GM21737 (cell line): ENCODE results near the gene MCCC1.

ENCODE experiments used
- ATAC-seq: cut with Tn5 transposase; IDR thresholded peaks from one replicate; pipeline ENCODE4 v1.9.1; 2021; ENCODE audit warnings: mild to moderate bottlenecking, moderate library complexity; ENCODE audit not compliant: unreplicated experiment

The MCCC1 gene

DNA sequence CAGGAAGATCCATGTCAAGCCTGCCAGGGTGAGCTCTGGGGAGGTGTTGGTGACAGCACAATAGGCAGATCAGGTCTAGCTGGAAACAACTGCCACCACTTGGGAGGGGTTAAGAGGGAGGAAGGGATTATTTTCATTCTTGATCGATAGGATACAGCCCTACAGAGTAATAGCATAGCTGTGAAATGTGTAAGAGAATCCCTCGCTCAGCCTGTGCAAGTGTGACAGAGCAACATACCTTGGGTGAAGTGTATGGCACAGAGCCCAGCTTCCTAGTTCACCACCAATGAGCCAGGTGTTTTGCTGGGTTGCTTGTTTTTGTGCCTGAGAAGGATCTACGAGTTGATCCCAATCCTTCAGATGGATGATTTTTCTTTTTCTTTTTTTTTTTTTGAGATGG is 109.7 kb downstream of the MCCC1 start:
- ATAC-seq = no peak

DNA sequence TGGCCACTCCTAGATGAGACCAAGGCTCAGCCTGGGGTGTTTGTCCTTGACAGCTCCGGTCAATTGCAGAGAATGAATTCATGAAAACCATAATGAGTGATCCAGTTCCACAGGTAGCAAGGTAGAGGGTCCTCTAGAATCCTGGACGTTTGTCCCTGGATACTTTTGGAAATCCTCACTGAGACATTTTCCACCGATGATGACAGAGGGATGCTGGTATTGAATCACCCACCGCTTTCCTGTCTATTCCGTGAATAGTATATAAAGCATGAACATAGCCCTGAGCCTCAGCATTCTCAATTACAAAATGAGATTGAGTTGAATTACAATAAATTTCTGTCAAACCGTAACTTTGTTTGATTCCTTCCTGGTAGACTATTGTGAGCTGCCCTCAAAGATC is 113.3 kb downstream of the MCCC1 start:
- no peak for ATAC-seq

GRCh38 chr3:182983876-182984275 is 115.4 kb downstream of the MCCC1 start:
- no peak for ATAC-seq

DNA sequence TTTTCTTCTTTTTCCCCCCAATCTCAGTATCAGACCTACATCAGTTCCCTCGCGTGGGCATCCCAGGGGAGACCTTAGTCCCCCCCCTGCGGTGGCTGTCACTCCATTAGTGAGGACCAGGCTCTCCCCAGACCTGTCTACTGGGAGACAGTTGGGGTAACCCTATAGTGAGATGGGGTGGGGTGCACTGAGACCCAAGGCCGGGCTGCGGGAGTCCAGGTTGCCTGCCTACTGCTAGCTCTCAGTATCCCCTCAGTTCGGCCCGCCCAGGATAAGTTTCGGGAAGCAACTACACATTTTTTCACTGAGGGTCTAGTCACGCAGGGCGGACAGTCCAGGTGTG is 118.3 kb downstream of the MCCC1 start:
- no peak for ATAC-seq

DNA sequence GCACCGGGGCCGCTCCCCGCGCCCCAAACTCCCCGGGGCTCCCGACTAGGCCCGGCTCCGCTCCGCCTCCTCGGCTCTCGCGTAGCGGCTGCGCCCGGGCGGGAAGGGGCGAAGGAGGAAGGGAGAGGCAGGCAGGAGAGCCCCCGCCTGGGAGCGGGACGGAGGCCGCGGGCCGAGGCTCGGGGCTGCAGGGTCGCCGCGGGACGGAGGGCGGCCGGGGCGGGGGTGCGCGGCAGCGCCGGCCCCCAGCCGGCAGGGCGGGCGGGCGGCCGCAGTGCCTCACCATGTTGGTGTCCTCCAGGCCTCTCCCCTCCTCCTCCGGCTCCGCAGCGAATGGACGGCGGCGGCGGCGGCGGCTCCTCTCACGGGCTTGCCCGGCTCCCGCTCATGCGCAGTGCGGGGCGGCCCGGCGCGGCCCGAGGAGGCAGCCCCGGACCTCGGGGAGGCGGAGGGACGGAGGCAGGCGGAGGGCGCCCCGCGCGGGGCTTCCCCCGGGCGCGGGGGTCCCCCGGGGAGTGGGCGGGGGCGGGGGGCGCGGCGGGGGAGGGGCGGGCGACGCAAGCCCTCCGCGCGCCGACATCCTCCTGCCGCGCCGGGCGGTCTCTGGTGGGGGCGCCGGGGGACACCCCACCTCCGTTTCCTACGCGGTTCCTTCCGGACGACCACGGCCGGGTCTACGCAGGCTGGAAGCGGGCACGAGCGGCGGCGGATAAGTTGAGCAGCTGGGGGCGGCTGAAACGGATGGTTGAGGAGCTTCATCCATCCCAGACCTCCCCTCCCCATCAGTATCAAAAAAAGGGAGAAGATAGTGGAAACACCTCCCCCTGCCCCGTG is 118.9 kb downstream of the MCCC1 start, which contains the start of gene DCUN1D1:
TSS of gene DCUN1D1 (minus strand) at position 335 of the 834 bp plus-strand sequence. CDS start at position 286, 49 bp downstream.
- peak; percentile 87 for ATAC-seq

DNA sequence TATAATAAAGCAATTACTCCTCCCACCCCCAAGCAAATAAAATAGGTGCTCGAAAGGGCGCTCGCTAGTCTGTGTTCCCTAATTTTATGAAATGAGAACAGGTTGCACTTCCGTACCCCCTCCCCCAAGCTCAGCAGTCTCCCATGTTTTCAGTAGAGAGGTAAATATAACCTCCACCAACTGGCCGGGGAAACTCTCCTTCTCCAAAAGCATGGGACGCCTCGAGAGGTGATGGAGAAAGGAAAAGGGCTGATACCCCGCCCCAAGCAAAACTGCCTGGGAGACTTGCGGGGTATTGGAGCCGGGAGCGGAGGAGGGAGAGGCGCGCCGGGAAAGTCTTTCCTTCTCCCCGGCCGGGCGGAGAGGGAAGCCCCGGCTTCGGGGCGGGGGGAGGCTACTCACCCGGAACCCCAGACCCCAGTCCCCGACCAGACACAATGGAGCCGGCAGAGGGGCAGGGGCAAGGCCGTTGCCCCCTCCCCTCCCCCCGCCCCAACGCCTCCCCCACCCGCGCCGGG is 119.6 kb downstream of the MCCC1 start:
- ATAC-seq = peak; percentile 23

DNA sequence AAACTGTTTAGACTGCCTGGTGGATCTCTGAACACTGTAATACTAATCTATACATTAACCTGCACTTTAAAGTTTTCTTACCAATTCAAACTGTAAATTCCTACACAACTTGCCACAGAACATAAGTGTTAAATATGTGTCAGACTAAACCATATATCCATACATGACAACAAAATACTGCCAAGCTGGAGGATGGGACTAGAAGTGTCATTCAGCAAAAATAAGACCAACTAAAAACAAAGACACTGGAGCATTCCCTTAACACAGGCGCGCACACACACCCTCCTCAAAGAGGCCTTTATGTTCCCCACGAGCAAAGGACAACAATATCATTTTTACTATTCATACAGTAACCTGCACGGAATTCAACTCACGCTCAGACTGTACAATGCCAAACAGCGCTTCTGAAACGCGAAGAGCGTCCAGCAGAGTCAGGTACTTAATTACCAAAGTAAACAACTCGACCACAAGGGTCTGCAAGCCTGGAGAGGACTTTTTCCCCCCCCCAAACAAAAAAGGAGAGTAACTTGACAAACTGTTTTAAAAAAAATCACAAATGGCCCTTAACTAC is 120.1 kb downstream of the MCCC1 start:
- no peak for ATAC-seq

DNA sequence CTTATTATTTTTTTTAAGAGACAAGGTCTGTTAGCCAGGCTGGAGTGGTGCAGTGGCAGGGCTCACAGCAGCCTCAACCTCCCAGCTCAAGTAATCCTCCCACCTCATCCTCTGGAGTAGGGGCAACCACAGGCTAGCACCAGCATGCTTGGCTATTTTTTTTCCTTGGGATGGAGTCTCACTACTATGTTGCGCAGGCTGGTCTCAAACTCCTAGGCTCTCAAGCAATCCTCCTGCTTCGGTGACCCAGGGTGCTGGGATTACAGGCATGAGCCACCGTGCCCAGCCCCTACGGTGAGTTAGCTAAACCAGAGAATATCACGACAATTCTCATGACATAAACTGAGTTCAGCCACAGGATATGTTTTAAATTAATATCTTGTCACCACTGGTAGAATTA is 120.9 kb downstream of the MCCC1 start:
- ATAC-seq = no peak

GRCh38 chr3:182973047-182973446 is 126.2 kb downstream of the MCCC1 start:
- ATAC-seq = no peak

DNA sequence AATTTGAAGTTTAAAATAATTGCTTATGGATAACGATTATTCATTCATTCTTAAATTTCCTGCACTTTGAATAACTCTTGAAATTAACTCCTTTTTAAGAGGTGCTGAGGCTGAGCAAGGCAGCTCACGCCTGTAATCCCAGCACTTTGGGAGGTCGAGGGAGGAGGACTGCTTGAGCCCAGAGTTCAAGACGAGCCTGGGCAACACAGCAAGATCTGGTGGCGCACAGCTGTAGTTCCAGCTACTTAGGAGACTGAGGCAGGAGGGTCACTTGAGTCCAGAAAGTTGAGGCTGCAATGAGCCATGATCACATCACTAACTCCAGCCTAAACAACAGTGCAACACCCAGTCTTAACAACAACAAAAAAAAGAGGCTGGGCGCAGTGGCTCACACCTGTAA is 126.9 kb downstream of the MCCC1 start:
- ATAC-seq = no peak

DNA sequence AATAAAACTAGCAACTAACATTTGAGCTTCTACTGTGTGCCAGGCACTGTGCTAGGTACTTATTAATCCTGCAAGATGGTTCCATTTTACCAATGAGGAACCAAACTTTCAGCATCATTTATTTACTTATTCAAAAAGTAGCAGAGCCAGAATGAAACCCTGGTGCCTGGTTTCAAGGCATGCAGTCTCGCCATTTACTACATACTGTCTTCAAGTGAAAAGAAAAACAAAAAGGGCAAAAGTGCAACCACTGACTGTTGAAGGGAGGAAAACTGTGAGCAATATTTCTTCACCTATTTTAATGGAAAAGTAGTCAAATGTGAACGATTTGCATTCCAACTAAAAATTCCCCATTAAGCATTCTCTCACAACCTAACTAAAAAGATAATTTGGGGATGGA is 127.7 kb downstream of the MCCC1 start:
- ATAC-seq = peak; percentile 45

- no peak for ATAC-seq
These were observed 128.4 kb downstream of the MCCC1 start for GRCh38 chr3:182970811-182971418.

- no peak for ATAC-seq
These were observed 129.4 kb downstream of the MCCC1 start for GRCh38 chr3:182969853-182970252.

DNA sequence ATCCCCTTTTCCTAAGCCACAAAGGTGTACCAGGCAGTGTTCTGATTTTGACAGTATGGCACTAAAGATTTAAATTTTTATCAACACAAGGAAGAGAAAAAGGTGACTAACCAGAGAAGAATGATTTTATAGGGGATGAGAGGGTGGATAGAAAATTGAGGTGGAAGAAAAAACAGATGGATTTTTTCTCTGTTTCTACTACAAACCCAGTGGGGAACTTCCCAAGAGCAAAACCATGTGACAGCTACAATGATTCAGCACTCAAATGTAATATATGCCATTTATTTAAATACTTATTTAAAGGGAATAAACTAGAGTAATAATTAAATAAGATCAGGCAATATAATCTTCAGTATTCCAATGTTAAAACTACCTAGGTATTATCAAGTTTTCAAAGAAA is 130.0 kb downstream of the MCCC1 start:
- ATAC-seq = no peak

- ATAC-seq = peak; percentile 66
These were observed 131.8 kb downstream of the MCCC1 start for GRCh38 chr3:182967218-182968204.

GRCh38 chr3:182965861-182966366 is 133.4 kb downstream of the MCCC1 start:
- ATAC-seq = no peak
